HepG2 (cell line): Measurements from ENCODE around the gene GATAD2B. TPM values are rescaled to one million over a fixed set of nuclear protein-coding genes. Genes with fewer than 3 reads are reported as not detected.

Experiments used
- RERE ChIP-seq: IDR thresholded peaks from 2 replicates; pipeline ENCODE4 v1.6.1; 2016; ENCODE audit warnings: low read depth, missing genetic modification reagents, missing compliant biosample characterization
- TP53 ChIP-seq: sonication (generic); formaldehyde crosslinking; conservative IDR thresholded peaks from 2 replicates; pipeline ENCODE4 v1.4.0; 2020; ENCODE audit warnings: missing genetic modification reagents
- WIZ ChIP-seq: sonication (generic); formaldehyde crosslinking; IDR thresholded peaks from 2 replicates; pipeline ENCODE4 v1.5.1; 2020; ENCODE audit warnings: mild to moderate bottlenecking, missing genetic modification reagents
- ZNF142 ChIP-seq: sonication (generic); formaldehyde crosslinking; IDR thresholded peaks from 2 replicates; pipeline ENCODE4 v1.4.0; 2020; ENCODE audit warnings: missing genetic modification reagents
- ZNF609 ChIP-seq: sonication (generic); formaldehyde crosslinking; IDR thresholded peaks from 2 replicates; pipeline ENCODE4 v1.4.0; 2020; ENCODE audit warnings: mild to moderate bottlenecking, missing genetic modification reagents, borderline replicate concordance
- polyA plus RNA-seq, 8 experiments: library from polyadenylated mRNA; depleted of rRNA in 3 of 8; stranded (reverse) in 7 of 8; unstranded in 1 of 8; fragments of >200 nt; fragmentation: Illumina TruSeq in 4 of 8; extraction: Trizol in 4 of 8; gene quantifications; 2 replicates each; pipeline versions ENCODE4 v1.2.1 to v1.2.3, GENCODE V29; 2011 to 2016; ENCODE audit warnings: low read depth in 4 of 8, missing spikeins in 1 of 8, mixed read lengths in 1 of 8; ENCODE audit not compliant: insufficient read depth in 1 of 8
- total RNA-seq, 5 experiments: library from RNA; depleted of rRNA; stranded (reverse); fragments of >200 nt; fragmentation: Illumina TruSeq; extraction: Trizol; gene quantifications; 2 replicates each; pipeline ENCODE4 v1.2.3, GENCODE V29; 2016; ENCODE audit warnings: low read depth in 1 of 5
- TF ChIP-seq, protein P1 (sequence below): IDR thresholded peaks from 2 replicates; pipeline ENCODE4 v1.6.1; 2016

GATAD2B gene
- total and polyA plus RNA-seq, 2 of the 13 experiments (the other 11 are each of a cell fraction or from before 2014, with no cell fraction given): 3.2 to 5.2 TPM

DNA sequence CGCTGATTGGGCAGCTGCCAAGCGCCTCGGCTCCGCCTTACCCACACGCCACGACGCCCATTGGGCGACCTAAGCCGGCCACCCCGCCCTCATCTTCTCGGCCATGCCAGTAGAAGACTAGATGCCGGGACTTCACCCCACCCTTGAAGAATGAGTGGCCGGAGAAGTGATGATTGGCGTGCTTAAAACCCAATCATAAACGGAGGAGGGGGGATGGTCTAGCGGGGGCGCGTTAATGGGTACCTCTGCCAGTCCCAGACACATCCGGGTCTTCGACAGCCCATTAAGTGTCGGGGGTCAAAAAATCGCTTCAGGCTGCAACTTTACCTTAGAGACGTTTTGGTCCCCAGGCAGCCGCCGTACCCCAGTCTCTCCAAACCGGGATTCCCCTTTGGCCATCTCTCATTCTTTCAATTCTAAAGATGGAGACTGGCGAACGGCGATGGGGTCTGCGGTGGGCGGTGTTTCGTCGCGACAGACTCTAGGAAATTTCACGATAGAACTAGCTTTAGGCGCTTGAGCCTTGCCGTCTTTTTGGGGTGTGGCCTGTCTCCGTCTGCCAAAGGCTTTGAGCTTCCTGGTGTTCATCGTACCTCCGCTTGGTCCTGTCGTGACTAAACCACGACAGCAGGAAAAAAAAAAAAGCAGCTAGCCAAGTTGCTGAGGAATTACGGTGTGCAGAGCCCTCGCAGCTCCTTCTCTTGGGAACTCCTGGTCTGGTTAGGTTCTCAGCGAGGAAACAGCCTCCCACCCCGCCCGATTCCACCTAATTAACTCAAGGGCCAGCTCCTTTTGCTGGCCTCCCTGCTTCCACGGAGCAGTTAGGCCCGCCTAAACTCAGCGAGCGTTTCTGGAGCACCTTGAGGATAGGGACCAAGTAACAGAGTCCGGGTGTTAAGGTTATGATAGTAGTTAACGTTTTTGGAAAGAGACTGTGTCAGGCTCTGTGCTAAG, at the start of gene GATAD2B (continued):
- no peak for TF ChIP-seq RERE
- no peak for TF ChIP-seq ZNF609 (CRISPR knock-in tag)
- no peak for TF ChIP-seq ZNF142 (CRISPR knock-in tag)
- no peak for TF ChIP-seq TP53 (CRISPR knock-in tag)
- TF ChIP-seq, protein P1, sequence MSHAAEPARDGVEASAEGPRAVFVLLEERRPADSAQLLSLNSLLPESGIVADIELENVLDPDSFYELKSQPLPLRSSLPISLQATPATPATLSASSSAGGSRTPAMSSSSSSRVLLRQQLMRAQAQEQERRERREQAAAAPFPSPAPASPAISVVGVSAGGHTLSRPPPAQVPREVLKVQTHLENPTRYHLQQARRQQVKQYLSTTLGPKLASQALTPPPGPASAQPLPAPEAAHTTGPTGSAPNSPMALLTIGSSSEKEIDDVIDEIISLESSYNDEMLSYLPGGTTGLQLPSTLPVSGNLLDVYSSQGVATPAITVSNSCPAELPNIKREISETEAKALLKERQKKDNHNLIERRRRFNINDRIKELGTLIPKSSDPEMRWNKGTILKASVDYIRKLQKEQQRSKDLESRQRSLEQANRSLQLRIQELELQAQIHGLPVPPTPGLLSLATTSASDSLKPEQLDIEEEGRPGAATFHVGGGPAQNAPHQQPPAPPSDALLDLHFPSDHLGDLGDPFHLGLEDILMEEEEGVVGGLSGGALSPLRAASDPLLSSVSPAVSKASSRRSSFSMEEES (CRISPR knock-in tag): no peak
- TF ChIP-seq WIZ (CRISPR knock-in tag): no peak; the same call in 1 of the 2 replicates
